Activated CD4-positive, alpha-beta T cell treated with anti-CD3 and anti-CD28 coated beads, Interleukin-10, Interleukin-2, amounts not matched to agents 100 ng/mL and 50 ng/mL, durations not matched to agents 16 hours and 8 hours (primary cell): ENCODE data around the gene SELENOS.

Experiments used
- DNase-seq: peaks from one replicate; pipeline ENCODE4 v3.0.0-alpha.2; 2020

The SELENOS gene

DNA sequence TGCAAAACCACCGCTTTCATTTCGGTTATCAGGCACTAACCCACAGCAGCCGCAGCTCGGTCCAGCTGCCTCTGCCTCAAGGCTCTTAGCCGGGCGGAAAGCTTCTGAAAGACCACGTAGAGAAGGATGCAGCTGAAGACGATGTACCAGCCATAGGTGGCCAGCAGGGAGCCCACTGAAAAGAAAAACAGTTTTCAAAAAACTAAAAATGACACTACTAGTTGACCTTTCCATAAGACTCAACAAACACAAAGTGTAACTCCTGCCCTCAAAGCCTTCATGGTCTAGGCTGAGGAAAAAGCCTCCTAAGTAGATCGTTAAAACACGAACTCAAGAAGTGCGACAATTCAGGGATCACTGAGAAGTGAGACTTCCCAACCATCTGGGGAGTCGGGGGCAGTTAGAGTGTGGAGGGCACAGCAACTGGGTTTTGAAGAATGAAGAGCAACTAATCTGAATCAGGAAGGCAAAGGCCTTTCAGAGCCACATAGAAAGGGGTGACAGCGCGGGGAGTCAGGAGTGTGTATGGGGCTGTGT, 716 bp downstream of the SELENOS start:
- peak; percentile 49 for DNase-seq

DNA sequence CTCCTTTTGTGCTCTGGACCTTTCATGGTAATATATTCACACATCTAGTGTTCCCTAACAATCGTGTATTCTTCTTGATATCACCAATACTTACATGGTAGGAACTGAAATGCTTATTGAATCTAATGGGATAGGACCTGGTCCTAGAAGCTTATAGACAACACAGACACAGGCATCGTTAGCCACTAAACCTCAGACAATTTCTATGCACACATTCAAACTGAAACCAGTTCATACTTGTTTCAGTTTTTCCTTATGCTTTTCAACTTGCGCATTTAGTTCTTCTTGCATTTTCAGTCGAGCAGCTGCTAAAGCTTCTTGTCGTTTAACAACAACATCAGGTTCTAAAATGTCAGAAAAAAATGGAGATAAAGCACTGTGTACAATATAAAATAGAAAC, 2.3 kb downstream of the SELENOS start:
- peak; percentile 71 for DNase-seq

DNA sequence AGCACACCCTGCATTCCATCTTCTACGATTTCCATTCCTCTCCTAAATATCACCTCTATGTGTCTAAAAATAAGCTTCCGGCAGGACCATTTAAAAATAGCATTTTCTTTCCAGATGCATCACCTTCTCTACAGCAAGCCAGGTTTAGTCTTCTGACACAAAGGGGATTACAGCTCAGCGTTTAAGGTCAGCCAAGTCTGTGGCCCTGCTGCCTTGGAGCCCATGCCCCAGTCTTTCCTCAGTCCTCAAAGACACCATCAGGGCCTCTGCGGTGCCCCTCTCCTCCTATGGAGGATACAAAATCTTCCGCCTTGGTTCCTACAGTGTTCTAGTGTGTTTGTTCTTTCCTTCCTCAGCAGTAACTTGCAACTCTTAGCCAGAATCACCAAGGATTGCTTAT, 3.8 kb downstream of the SELENOS start:
- DNase-seq: no peak

DNA sequence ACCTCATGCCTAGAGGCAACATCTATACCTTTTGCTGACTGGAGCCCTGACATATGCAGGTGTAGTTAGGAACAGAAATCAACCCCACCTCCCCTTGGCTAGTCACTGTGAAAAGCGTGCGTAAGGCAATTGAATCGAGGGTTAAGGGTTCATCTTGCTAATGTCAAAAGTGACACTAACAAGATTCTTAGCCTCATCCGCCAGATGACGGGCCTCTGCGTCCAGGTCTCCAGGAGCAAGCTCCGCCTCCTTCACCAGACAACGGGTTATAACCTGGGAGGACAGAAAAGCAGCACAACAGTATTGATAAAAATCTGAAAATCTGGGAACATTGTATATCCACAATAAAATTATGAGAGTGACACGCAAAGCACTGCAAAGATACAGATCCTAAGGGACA, 4.7 kb downstream of the SELENOS start:
- no peak for DNase-seq

- DNase-seq: no peak
Measured at GRCh38 chr15:101269479-101270223, 7.6 kb downstream of the SELENOS start.

DNA sequence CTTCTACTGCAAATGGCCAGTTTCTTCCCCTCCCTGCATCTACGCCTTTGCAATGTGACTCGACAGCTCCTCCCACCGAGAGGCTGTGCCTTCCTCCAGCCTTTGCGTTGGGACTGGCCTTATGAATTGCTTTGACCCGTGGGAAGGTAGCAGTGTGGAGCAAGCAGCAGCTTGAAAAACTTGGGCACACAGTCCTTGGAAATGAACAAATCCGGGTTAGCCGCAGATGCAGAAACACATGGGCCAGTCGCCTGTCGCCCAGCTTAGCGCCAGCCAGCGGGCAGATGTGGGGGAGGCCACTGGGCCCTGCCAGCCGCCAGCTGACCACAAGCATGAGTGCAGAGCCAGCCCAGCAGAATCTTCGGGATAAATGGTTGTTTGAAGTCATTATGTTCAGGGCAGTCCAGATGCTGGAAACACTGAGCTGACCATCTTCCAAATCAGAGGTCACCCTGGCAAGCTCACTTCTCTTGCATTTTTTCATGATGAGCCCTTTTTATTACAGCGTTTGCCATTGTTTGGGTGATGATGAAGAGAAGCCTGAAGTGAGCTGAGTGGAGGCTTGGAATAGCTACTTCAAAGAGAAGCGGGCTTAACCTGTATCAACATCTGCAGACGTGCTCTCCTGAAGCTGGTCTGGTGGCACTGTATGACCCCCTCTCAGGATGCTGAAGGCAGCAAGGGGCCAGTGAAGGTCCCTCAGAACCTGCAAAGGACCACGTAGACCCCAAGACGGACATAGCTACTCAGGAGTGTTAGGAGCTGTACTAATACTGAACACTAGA, 9.8 kb downstream of the SELENOS start:
- DNase-seq: no peak

DNA sequence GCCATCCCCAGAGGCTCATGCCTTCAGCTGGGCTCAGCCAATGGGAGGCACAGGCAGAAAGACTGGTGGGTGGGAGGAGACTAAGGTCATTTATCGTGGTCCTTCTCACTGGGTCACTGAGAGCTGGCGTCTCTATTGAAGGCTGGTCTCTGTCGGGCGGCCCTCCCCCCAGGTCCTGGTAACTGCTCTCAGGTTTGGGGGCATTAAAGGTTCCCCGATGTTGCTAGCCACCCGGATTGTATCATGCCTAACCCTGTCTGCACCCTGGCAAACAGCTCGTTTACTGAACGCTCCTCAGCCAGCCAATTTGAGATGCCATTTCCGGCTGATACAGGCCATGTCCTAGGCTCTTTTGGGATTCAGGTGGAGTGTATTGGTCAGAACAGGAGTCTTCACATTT, 10.5 kb downstream of the SELENOS start:
- no peak for DNase-seq

DNA sequence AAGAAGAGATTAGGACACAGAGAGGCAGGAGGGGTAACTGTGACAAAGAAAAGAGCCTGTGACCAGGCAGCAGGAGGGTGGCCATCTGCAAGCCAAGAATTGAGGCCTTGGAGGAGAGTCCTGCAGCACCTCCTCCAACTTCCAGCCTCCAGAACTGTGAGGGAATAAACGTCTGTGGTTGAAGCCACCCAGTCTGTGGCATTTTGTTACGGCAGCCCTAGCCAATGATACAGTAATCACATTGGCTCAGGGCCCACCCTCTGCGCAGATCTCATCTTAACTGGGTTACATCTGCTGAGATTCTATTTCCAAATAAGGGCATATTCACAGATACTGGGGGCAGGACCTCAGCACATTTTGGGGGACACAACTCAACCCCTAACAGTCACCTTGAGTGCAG, 11.3 kb downstream of the SELENOS start:
- no peak for DNase-seq

GRCh38 chr15:101264911-101265641, 12.2 kb downstream of the SELENOS start:
- no peak for DNase-seq

GRCh38 chr15:101264011-101264410, 13.3 kb downstream of the SELENOS start:
- DNase-seq: no peak

DNA sequence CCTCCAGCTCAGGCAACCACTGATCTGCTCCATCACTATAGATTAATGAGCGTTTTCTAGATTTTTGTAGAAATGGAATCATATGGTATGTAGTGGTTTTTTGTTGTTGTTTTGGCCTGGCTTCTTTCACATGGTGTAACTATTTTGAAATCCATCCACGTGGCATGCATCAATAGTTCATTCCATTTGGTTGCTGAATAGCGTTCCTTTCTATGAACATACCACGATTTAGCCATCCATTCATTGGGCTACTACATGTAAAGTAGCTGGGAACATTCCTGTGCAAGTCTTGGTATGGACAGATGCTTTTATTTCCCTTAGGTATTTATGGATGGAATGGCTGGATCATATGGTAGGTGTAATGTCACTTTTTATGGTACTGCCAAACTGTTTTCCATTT, 14.7 kb downstream of the SELENOS start:
- DNase-seq: no peak

DNA sequence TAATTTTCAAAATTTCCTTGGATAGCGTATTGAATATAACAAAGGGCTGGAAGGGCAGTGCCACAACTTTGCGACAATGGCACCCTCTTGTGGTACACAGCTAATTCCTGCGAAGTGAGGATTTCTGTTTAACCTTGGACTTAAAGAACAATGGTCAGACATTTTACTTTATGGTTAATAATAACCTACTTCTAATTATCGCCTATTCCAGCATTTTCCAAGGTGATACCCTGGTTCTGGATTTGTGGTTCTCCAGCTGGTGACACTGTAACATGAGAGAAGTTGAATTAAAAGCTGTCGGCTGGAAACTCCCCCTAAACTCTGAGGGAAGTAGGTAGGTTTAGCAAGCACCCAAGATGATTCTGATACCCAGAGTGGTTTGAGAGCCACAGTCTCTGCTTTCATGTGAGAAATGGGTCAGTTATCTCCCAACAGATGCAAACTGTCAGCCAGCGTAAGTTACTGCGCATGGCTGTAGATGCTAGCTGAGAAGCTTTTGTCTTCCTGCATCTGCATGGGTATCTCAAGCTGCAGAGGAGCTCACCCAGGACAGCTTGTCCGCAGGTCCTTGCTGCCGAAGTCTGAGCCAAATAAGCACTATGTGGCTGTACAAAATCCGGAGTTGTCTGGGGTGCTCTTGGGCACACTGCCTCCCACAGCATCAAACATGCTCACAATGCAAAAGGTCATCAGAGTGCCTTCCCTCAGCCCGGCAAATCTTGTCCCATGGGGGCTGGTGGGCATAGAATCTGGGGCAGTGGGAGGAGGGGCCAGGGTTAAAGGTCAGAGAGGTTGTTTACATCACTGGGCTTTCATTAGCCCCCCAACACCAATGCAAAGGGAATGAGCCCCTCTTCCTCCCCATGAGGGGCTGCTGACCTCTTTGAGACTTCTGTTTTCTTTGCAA, 18.8 kb downstream of the SELENOS start:
- peak; percentile 69 for DNase-seq

GRCh38 chr15:101256757-101257156, 20.5 kb downstream of the SELENOS start:
- DNase-seq: no peak

- DNase-seq: no peak
Measured at GRCh38 chr15:101255615-101256241, 21.6 kb downstream of the SELENOS start.

DNA sequence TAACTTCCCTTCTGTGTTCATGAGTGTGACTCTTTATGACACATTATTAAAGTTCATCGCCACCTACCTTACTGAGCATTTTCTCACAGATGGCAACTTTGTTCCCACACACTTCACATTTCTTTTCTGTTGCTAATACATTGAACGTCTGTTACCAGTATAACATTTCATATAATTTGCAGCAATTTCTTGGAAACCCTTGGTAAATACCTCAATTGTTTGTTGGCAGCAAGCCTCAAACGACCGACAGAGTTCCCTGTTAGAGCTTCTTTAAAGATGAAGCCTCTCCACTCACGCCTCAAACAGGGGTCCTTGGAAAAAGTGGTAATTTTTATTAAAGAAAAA, 22.3 kb downstream of the SELENOS start:
- DNase-seq: no peak

- no peak for DNase-seq
Measured at GRCh38 chr15:101254157-101255050, 22.9 kb downstream of the SELENOS start.

- DNase-seq: no peak
Measured at GRCh38 chr15:101252836-101253235, 24.4 kb downstream of the SELENOS start.

- DNase-seq: peak; percentile 93
Measured at GRCh38 chr15:101251830-101252820, 25.2 kb downstream of the SELENOS start, which contains the start of gene CHSY1. CHSY1 (minus strand) TSS chr15:101252048; CDS start chr15:101251456, 592 bp downstream.
